HG03175 (cell line): ENCODE results near the gene GRIFIN.

Experiments used
- ATAC-seq: cut with Tn5 transposase; IDR thresholded peaks from one replicate; pipeline ENCODE4 v1.9.1; 2021; ENCODE audit warnings: mild to moderate bottlenecking, moderate library complexity; ENCODE audit not compliant: unreplicated experiment

Gene GRIFIN

GRCh38 chr7:2513702-2514101 lies 37.5 kb upstream of the GRIFIN start:
- ATAC-seq: no peak

DNA sequence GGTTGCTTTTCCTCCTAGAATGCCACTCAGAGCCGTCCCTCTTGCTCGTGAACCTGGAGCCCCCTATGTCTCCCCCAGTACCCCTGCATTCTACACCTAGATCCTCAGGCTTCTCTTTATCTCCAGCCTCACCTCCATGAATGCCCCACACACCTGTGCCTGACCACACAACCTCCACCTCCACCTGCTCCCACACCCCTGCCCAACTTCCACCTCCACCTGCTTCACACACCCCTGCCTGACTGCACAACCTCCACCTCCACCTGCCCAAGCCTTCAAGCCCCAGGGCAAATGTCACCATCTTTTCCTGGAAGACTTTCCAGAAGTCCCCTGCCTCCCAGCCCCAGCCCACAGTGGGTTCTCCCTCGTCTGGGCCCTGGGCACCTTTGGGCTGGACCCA lies 36.5 kb upstream of the GRIFIN start:
- ATAC-seq: no peak

DNA sequence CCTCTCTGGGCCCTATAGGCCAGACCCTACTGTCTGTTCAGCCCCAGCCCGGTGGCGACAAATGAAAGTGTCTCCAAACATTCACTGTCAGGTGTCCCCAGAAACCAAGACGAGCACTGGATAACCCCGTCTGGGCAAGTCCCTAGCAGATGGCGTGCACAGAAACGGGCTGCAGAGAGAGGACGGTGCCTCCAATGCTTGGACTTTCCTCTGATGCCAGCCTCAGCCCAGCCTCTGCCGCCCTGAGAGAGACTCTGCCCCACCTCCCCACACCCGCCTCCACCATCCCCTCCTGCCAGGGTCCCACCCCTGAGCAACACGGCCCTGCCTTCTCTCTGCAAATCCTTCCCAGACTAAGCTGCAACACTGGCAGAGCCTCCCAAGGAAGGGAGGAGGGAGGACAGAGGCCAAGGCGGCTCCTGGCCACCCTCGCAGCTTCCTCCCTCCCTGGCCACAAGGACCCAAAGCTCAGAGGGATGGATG lies 36.0 kb upstream of the GRIFIN start:
- no peak for ATAC-seq

GRCh38 chr7:2511769-2512168 lies 35.6 kb upstream of the GRIFIN start:
- ATAC-seq: no peak

DNA sequence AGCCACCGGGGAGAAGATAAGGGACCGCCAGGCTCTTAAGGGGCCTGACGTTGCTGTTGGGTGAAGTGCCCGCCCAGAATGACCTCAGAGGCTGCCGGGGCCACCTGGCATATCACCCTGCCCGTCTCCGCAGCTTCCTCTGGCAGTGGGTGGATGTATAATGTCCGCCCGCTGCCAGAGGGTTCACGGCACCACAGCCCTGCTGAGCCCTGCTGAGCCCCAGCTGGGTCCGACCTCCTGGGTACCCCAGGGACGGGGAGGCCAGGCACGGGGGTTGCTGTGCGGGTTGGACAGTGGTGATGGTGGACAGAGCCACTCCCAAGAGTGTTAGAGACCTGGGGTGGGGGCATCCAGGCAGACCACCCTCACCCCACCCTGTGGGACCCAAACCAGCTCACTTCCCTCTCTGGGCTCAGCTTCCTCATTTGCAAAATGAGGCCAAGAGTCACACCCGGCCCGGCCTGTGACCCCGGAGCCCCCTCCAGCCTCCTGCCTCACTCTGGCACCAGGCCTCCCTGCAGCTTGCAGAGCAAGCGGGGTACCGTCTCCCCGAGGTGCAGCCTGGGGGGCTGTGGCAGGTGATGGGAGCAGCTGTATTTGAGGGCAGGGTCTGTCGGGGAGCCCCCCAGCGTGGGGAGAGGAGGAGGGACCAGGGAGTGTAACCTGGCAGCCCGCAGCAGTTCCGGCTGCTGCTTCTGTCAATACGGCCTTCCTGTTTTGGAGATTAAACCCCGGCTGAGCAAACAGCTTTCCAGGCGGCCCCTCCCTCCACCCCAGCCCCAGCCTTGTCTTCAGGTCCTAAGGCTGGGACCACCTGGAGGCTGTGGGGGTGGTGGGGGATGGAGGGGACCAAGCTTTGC lies 34.9 kb upstream of the GRIFIN start:
- peak; percentile 35 for ATAC-seq

- ATAC-seq: no peak
These were observed 34.1 kb upstream of the GRIFIN start for GRCh38 chr7:2510130-2510776.

GRCh38 chr7:2509298-2509906 lies 33.2 kb upstream of the GRIFIN start:
- ATAC-seq: no peak

GRCh38 chr7:2508327-2509215 lies 32.4 kb upstream of the GRIFIN start:
- ATAC-seq: peak; percentile 47

DNA sequence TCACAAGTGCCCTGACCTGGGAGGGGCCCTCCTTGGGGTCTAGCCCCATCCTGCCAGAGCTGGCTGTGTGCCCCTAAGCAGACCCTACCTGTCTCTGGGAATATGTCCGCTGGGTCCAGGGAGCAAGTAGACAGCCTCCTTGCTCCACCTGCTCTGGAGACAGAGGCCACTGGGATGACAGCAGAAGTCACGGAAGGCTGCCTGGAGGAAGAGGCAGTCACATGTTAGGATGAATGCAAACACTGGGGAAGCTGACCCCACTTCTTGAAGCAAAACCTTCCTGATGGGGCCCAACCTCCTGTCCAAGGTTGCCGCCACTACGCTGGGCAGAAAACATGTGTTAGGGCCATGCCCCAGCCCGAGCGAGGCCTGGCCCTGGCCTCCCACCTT lies 31.7 kb upstream of the GRIFIN start:
- no peak for ATAC-seq

DNA sequence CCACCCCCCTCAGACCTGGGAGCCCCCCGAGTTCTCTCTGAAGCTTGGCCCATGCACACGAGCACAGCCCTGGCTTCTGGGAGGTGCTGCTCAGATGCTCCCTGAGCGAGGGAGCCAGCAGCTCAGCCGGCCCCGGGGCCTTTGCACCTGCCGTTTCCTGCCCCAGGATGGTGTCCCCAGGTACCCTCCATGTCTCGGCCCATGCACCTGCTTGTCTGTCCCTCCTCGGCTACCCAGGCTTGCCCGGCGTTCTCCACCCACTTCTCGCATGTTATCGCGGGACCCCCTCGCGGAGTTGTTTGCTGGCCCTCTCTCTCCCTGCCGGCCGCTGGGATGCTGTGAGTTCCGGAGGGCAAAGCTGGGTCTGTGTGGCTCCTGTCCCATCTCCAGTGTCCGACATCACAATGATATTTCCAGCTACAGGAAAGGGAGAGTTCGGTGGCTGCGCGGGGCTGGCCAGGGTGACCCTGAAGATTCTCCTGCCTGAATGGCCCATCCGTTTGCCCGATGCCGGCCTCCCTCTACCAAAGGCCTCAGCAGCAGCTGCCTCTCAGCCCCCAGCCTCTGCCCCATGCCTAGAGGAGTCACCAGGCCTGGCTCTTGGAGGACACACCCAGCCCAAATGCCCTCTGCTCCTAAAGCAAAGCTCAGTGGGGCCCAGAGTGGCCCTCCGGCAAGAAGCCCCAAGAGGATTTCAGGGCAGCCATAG lies 31.2 kb upstream of the GRIFIN start:
- ATAC-seq: no peak

DNA sequence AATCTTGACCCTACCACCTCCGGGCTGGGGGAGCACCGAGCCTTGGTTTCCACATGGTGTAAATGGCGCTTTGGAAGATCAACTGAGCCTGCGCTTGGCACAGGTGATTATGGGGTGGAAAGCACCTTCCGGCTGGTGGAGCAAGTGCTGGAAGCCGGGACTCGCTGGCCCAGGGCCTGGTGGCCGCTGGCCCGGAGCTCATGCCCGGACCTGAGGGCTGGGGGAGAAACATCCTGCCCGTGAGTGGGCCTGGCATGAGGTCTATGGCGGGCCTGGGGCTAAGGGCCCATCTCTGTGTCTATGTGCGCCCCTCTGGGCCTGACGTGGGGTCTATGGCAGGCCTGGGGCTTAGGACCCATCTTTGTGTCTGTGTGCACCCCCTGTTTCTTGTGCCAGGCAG lies 29.2 kb upstream of the GRIFIN start:
- no peak for ATAC-seq

- ATAC-seq: no peak
These were observed 28.7 kb upstream of the GRIFIN start for GRCh38 chr7:2504889-2505375.

DNA sequence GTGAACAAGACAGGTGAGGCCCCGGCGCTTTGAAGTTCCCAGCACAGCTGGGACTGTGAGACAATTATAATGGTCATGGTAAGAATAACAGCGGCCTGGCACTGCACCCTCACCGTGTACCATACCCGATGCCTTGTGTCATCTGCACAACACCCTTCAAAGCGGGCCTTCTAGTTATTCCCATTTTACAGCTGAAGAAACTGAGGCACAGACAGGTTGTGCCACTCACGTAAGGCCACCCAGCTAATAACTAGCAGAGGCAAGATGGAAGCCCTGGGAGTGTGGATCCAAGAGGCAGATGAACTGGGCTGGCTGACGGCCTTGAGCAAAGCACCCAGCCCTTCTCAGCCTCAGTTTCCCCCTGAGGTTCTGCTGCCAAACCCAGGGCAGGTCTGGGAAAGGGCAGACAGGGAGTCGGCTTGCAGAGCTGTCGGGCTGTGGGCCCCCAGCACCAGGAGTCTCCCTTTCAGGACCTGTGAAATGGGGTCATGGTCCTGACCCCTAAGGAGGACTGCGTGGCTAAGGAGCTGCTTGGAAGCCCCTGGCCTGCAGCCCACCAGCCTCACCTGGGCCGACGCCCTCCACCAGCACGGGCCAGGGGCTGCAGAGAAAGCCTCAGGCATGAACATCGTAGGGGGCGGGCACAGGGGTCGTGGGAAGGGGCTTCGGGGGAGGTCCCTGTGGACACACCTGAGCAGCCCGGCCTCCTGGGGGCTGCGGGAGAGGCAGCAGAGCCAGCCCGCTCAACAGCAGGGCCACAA lies 28.1 kb upstream of the GRIFIN start:
- no peak for ATAC-seq

GRCh38 chr7:2503056-2503941 lies 27.1 kb upstream of the GRIFIN start:
- ATAC-seq: no peak

DNA sequence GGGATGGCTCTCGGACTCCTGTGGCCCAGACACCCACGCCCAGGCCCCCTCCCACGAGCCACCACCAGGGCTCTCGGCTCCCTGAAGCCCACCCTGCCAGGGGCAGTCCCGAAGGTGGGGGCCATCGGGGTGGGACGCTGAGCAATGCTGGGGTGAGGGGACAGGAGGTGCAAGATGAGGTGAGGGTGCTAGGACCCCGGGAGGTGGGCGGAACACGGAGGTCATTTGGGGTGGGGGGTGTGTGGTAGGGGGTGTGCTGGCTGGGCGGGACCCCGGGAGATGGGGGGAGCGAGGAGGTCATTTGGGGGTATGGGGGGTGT lies 26.4 kb upstream of the GRIFIN start:
- ATAC-seq: no peak

GRCh38 chr7:2501947-2502646 lies 25.9 kb upstream of the GRIFIN start:
- ATAC-seq: no peak

GRCh38 chr7:2500701-2501100 lies 24.5 kb upstream of the GRIFIN start:
- ATAC-seq: no peak
